ENCODE data around the gene TFB2M.

The TFB2M gene

GRCh38 chr1:246550402-246550801, 15.7 kb downstream of the TFB2M start:
- DNase-seq, result no peak

- DNase-seq, result no peak
Observed at GRCh38 chr1:246549665-246550064, 16.4 kb downstream of the TFB2M start.

- no peak for DNase-seq
Observed at GRCh38 chr1:246544001-246544400, 22.1 kb downstream of the TFB2M start.

- no peak for DNase-seq
Observed at GRCh38 chr1:246540738-246541491, 25.1 kb downstream of the TFB2M start.

- peak; percentile 14 for DNase-seq
Observed at GRCh38 chr1:246537887-246538286, 28.2 kb downstream of the TFB2M start.

- DNase-seq, result no peak
Observed at GRCh38 chr1:246537441-246537840, 28.6 kb downstream of the TFB2M start.

- DNase-seq, result peak; percentile 5
Observed at GRCh38 chr1:246534114-246534513, 31.9 kb downstream of the TFB2M start.

- no peak for DNase-seq
Observed at GRCh38 chr1:246533371-246533905, 32.6 kb downstream of the TFB2M start.

GRCh38 chr1:246532519-246532918, 33.5 kb downstream of the TFB2M start:
- DNase-seq, result no peak

- DNase-seq, result no peak
Observed at GRCh38 chr1:246530482-246530881, 35.6 kb downstream of the TFB2M start.

- DNase-seq, result no peak
Observed at GRCh38 chr1:246528933-246529731, 36.9 kb downstream of the TFB2M start.

GRCh38 chr1:246527402-246528088, 38.5 kb downstream of the TFB2M start:
- DNase-seq, result no peak

- DNase-seq, result no peak
Observed at GRCh38 chr1:246526915-246527314, 39.1 kb downstream of the TFB2M start.

- no peak for DNase-seq
Observed at GRCh38 chr1:246526380-246526779, 39.7 kb downstream of the TFB2M start.

- DNase-seq, result no peak
Observed at GRCh38 chr1:246519514-246519913, 46.5 kb downstream of the TFB2M start.

- DNase-seq, result no peak
Observed at GRCh38 chr1:246518456-246519205, 47.4 kb downstream of the TFB2M start.

- no peak for DNase-seq
Observed at GRCh38 chr1:246517391-246517790, 48.7 kb downstream of the TFB2M start.

- no peak for DNase-seq
Observed at GRCh38 chr1:246516126-246516525, 49.9 kb downstream of the TFB2M start.

GRCh38 chr1:246515390-246516005, 50.6 kb downstream of the TFB2M start:
- DNase-seq, result no peak

GRCh38 chr1:246513619-246514343, 52.3 kb downstream of the TFB2M start:
- DNase-seq, result no peak

- DNase-seq, result no peak
Observed at GRCh38 chr1:246513041-246513440, 53.0 kb downstream of the TFB2M start.

Measured in NCI-H510A treated with DMSO at 0.1 percent for 48 hours (cell line).